Epithelial cell of proximal tubule (primary cell): Measurements from ENCODE around the gene TTLL8. TPM values are rescaled to one million over a fixed set of nuclear protein-coding genes. Genes with fewer than 3 reads are reported as not detected.

Source experiments
- DNase-seq: peaks from one replicate; pipeline ENCODE4 v3.0.0-alpha.2; 2011; ENCODE audit warnings: low read depth
- H3K4me3 ChIP-seq: 2 replicates; pipeline ENCODE4 v1.5.1; 2011; ENCODE audit warnings: low read depth, mild to moderate bottlenecking, low read length
- CTCF ChIP-seq: conservative IDR thresholded peaks from 2 replicates; pipeline ENCODE4 v1.5.1; 2012; ENCODE audit warnings: low read depth, mild to moderate bottlenecking, low read length
- total RNA-seq: library from RNA; depleted of rRNA; stranded (reverse); fragments of >200 nt; gene quantifications from 2 replicates; pipeline ENCODE4 v1.2.3, GENCODE V29; 2015

The TTLL8 gene
- total RNA-seq, 1 donor from 2014 or later: not detected

GRCh38 chr22:50008151-50009040, 49.7 kb downstream of the TTLL8 start:
- TF ChIP-seq CTCF: no peak
- H3K4me3 ChIP-seq: no peak overlapping the region
- no peak for DNase-seq

- no peak for TF ChIP-seq CTCF
- DNase-seq: no peak
Measured at GRCh38 chr22:50007057-50007511, 51.0 kb downstream of the TTLL8 start.

DNA sequence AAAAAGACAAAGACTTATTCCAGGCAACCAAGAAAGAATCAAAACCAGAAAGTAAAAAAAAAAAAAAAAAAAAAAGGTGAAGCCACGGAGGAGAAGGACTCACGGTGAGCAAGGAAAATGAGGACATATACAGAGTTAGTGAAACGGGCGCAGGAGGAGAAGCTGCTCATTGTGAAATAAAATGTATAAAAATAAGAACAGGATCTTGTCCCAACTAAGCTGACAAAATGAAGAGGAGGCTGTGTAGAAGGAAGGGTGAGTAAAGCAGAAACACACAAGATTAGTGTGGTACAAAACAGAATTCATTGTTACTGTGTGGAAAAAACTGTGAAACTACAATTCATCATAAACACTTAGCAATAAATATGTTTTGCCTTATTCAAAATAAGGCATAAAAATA, 53.2 kb downstream of the TTLL8 start:
- no peak overlapping the region for H3K4me3 ChIP-seq
- TF ChIP-seq CTCF: no peak
- DNase-seq: no peak

More at GRCh38 chr22:50007057-50007511, 51.0 kb downstream of the TTLL8 start:
- H3K4me3 ChIP-seq: no peak overlapping the region

DNA sequence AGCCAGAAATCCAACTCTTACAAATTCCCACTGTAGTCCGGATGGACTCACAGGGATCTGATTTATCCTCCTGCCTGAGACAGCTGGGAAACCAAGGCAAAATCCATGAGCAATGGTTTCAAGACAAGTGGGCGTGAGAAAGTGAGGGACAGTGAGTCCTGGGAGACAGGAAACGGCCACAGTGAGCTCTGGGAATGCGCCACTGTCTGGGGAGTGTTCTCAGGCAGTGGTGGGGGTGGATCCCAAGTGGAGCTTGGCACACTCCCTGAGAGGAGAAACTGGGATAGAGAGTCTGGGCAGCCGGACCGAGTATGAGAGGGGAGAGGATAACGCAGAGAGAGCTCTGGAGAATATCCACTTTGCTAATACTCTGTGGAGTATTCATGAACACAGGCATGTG, 55.3 kb downstream of the TTLL8 start:
- TF ChIP-seq CTCF: no peak
- no peak overlapping the region for H3K4me3 ChIP-seq
- DNase-seq: no peak

- TF ChIP-seq CTCF: no peak
- no peak overlapping the region for H3K4me3 ChIP-seq
- no peak for DNase-seq
Measured at GRCh38 chr22:50001388-50002231, 56.5 kb downstream of the TTLL8 start.

DNA sequence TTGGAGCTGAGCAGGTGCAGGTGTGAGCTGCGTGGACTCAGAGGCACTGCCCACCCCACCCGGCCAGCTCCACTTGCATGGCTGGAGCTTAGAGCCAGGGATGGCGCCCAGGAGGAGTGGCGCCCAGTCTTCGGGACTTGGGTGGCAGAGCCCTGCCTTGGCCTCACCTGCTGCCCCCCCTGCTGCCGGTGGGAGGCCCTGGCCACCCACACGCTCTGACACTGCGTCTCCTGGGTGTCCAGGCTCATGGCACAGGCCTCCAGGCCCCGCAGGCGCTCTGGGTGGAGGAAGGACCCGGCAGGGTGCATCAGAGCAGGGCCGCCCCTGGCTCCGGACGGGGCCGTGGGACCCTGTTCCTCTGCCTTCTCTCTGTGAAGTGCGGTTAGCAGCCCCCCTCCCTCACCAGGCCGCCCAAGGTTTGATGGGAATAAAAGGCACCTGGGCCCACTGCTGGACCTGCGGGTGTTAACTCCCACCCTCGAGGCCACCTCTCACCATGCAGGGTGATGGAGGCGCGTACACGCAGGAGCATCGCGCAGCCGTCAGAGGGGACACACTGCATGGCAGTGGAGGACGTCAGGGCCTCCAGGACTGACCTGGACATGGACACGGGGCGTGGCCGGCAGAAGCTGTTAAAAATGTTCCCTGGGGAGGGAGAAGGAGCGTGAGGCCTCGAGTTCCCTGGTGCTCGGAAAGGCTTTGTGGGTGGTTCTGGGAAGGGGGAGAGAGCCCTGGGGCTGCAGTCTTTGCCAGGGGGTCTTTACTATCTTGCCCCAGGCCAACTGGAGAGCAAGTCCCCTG, 57.3 kb downstream of the TTLL8 start:
- no peak for DNase-seq
- no peak overlapping the region for H3K4me3 ChIP-seq
- no peak for TF ChIP-seq CTCF
